Measurements from ENCODE around the gene DHCR24. TPM values are rescaled to one million over a fixed set of nuclear protein-coding genes. Genes with fewer than 3 reads are reported as not detected.

The DHCR24 gene
- total and polyA plus RNA-seq, 2 of the 13 experiments (the other 11 are each of a cell fraction or from before 2014, with no cell fraction given) = 374 to 448 TPM

GRCh38 chr1:54886724-54887664 lies at the start of gene DHCR24 (continued):
- TF ChIP-seq TRAFD1 (CRISPR knock-in tag; IDR thresholded peaks at IDR 0.05; ENCODE audit: borderline replicate concordance) (no peak), MTF1 (CRISPR knock-in tag; IDR thresholded peaks at IDR 0.05) (no peak), ZZZ3 (CRISPR knock-in tag; IDR thresholded peaks at IDR 0.05; ENCODE audit: borderline replicate concordance) (no peak), ZNF335 (CRISPR knock-in tag; IDR thresholded peaks at IDR 0.05) (no peak; the same call in 1 of the 2 replicates), FOXK2 (IDR thresholded peaks at IDR 0.05) (no peak), NR2F6 (IDR thresholded peaks at IDR 0.05) (no peak), NR2F6 (CRISPR knock-in tag; IDR thresholded peaks at IDR 0.05) (no peak), TCF12 (IDR thresholded peaks at IDR 0.05) (no peak), TCF12 (CRISPR knock-in tag; IDR thresholded peaks at IDR 0.05) (no peak), ZNF567 (CRISPR knock-in tag; IDR thresholded peaks at IDR 0.05; ENCODE audit: borderline replicate concordance) (no peak), SNRNP70 (IDR thresholded peaks at IDR 0.05; ENCODE audit: low read depth, low read length) (no peak), ZNF891 (CRISPR knock-in tag; IDR thresholded peaks at IDR 0.05) (peak; percentile 54; the same call in 1 of the 2 replicates), THAP8 (CRISPR knock-in tag; IDR thresholded peaks at IDR 0.05; ENCODE audit: borderline replicate concordance) (no peak), CEBPZ (IDR thresholded peaks at IDR 0.05; ENCODE audit: low read length) (no peak), HHEX (CRISPR knock-in tag; IDR thresholded peaks at IDR 0.05) (no peak), ZKSCAN5 (CRISPR knock-in tag; IDR thresholded peaks at IDR 0.05) (no peak), TOE1 (CRISPR knock-in tag; IDR thresholded peaks at IDR 0.05) (no peak; the same call in 1 of the 2 replicates), SRSF9 (IDR thresholded peaks at IDR 0.05; ENCODE audit: borderline replicate concordance, insufficient read depth, low read depth, low read length, poor library complexity, severe bottlenecking) (no peak), ZBTB10 (CRISPR knock-in tag; IDR thresholded peaks at IDR 0.05; ENCODE audit: borderline replicate concordance) (peak; percentile 64; the same call in 1 of the 2 replicates), ZNF782 (CRISPR knock-in tag; IDR thresholded peaks at IDR 0.05; ENCODE audit: borderline replicate concordance) (peak; percentile 82)

Data from HepG2 (cell line).